WTC11 (cell line): ENCODE data around the gene ACBD5. TPM values are rescaled to one million over a fixed set of nuclear protein-coding genes. Genes with fewer than 3 reads are reported as not detected.

Experiments
- total RNA-seq: library from RNA; stranded (reverse); gene quantifications from 3 replicates; pipeline ENCODE4 v1.2.3, GENCODE V29; 2021

Gene ACBD5
- total RNA-seq, 1 experiment from 2014 or later, result 18.1 TPM

Other genes with a start within 250 kb of the ACBD5 start
- 7.3 to 10.2 TPM (median 8.1 TPM) in 3 replicates for gene ANKRD26, start 140.3 kb downstream of the ACBD5 start, total RNA-seq
- 97.8 to 102 TPM (median 102 TPM) in 3 replicates for gene YME1L1, start 86.4 kb downstream of the ACBD5 start, total RNA-seq
- gene MASTL, start 85.4 kb downstream of the ACBD5 start, total RNA-seq, result 25.2 to 25.5 TPM (median 25.5 TPM) in 3 replicates